GM23338 (cell line): Measurements from ENCODE around the gene GET4. TPM values are rescaled to one million over a fixed set of nuclear protein-coding genes. Genes with fewer than 3 reads are reported as not detected.

ENCODE experiments used
- ATAC-seq: fragments of 200-7000 bp; cut with Tn5 transposase; 3 replicates; pipeline ENCODE4 v1.9.1; 2020
- DNase-seq: peaks from one replicate; pipeline ENCODE4 v3.0.0-alpha.2; 2015; ENCODE audit warnings: low spot score
- H2AFZ ChIP-seq: fragments of 200-600 bp; sonication (generic); 2 replicates; pipeline ENCODE4 v1.8.0; 2016; ENCODE audit warnings: antibody characterized with exemption, mild to moderate bottlenecking, moderate library complexity
- H3F3A ChIP-seq: fragments of 200-600 bp; sonication (generic); replicated peaks from 2 replicates; pipeline ENCODE4 v1.8.0; 2017; ENCODE audit warnings: antibody characterized with exemption, mixed run types, low read depth
- H3K27ac ChIP-seq: fragments of 200-600 bp; sonication (generic); 2 replicates; pipeline ENCODE4 v1.6.1; 2016; ENCODE audit warnings: low read depth
- H3K27me3 ChIP-seq: fragments of 200-600 bp; sonication (generic); 2 replicates; pipeline ENCODE4 v1.8.0; 2016; ENCODE audit warnings: mild to moderate bottlenecking, mixed run types, moderate library complexity; ENCODE audit not compliant: insufficient read depth
- H3K36me3 ChIP-seq: fragments of 200-600 bp; sonication (generic); 2 replicates; pipeline ENCODE4 v1.8.0; 2016; ENCODE audit warnings: mild to moderate bottlenecking; ENCODE audit not compliant: insufficient read depth
- H3K4me1 ChIP-seq: fragments of 200-600 bp; sonication (generic); 2 replicates; pipeline ENCODE4 v1.8.0; 2016; ENCODE audit warnings: mild to moderate bottlenecking, moderate library complexity; ENCODE audit not compliant: insufficient read depth
- H3K4me2 ChIP-seq: fragments of 200-600 bp; sonication (generic); 2 replicates; pipeline ENCODE4 v1.7.1; 2017; ENCODE audit warnings: mixed run types
- H3K4me3 ChIP-seq: fragments of 200-600 bp; sonication (generic); 2 replicates; pipeline ENCODE4 v1.6.1; 2016; ENCODE audit warnings: mixed run types
- H3K79me2 ChIP-seq: fragments of 200-600 bp; sonication (generic); replicated peaks from 2 replicates; pipeline ENCODE4 v1.8.0; 2017; ENCODE audit warnings: mild to moderate bottlenecking; ENCODE audit not compliant: insufficient read depth
- H3K9me2 ChIP-seq: fragments of 200-600 bp; sonication (generic); 2 replicates; pipeline ENCODE4 v1.8.0; 2017; ENCODE audit not compliant: insufficient read depth
- H4K20me1 ChIP-seq: fragments of 200-600 bp; sonication (generic); replicated peaks from 2 replicates; pipeline ENCODE4 v1.8.0; 2017; ENCODE audit warnings: mild to moderate bottlenecking; ENCODE audit not compliant: insufficient read depth
- H3K27ac Mint-ChIP-seq: 2 replicates; pipeline ENCODE4 v1.8.0; 2020; ENCODE audit warnings: inconsistent platforms, mild to moderate bottlenecking, moderate library complexity, mixed read lengths
- H3K27me3 Mint-ChIP-seq: 3 replicates; pipeline ENCODE4 v1.8.0; 2022; ENCODE audit warnings: low read depth, mild to moderate bottlenecking, moderate library complexity, mixed read lengths, inconsistent platforms; ENCODE audit not compliant: insufficient read depth, poor library complexity
- H3K36me3 Mint-ChIP-seq: 3 replicates; pipeline ENCODE4 v1.8.0; 2021; ENCODE audit warnings: low read depth, mild to moderate bottlenecking, inconsistent platforms, moderate library complexity, mixed read lengths
- H3K4me1 Mint-ChIP-seq: 3 replicates; pipeline ENCODE4 v1.8.0; 2020; ENCODE audit warnings: mild to moderate bottlenecking, inconsistent platforms, mixed read lengths
- H3K4me3 Mint-ChIP-seq: 3 replicates; pipeline ENCODE4 v1.8.0; 2021; ENCODE audit warnings: moderate library complexity, mild to moderate bottlenecking, inconsistent platforms, mixed read lengths
- H3K9me3 Mint-ChIP-seq: 3 replicates; pipeline ENCODE4 v1.8.0; 2020; ENCODE audit warnings: moderate library complexity, mild to moderate bottlenecking, inconsistent platforms, mixed read lengths
- CREB1 ChIP-seq: fragments of 250-450 bp; sonication (Bioruptor Pico); IDR thresholded peaks from 2 replicates; pipeline ENCODE4 v1.5.0; 2020; ENCODE audit warnings: low read depth, mild to moderate bottlenecking, moderate library complexity
- CTCF ChIP-seq, 2 experiments: fragments of 200-600 bp in 1 of 2; sonication (generic) in 1 of 2; conservative IDR thresholded peaks; 2 replicates each; pipeline versions ENCODE4 v1.5.1 to v1.6.1; 2016 to 2017; ENCODE audit warnings: antibody characterized with exemption in 2 of 2, low read depth in 2 of 2, mild to moderate bottlenecking in 2 of 2, moderate library complexity in 1 of 2
- ETS1 ChIP-seq: IDR thresholded peaks from 2 replicates; pipeline ENCODE4 v1.6.1; 2016; ENCODE audit warnings: antibody characterized with exemption
- EZH2 ChIP-seq: fragments of 200-600 bp; sonication (generic); IDR thresholded peaks from one replicate; pipeline ENCODE4 v1.8.0; 2017; ENCODE audit warnings: antibody characterized with exemption, mild to moderate bottlenecking, low read depth; ENCODE audit not compliant: unreplicated experiment
- EZH2phosphoT487 ChIP-seq: fragments of 200-600 bp; sonication (generic); IDR thresholded peaks from one replicate; pipeline ENCODE4 v1.8.1; 2018; ENCODE audit warnings: antibody characterized with exemption; ENCODE audit not compliant: unreplicated experiment
- JUNB ChIP-seq: IDR thresholded peaks from one replicate; pipeline ENCODE4 v1.6.1; 2016; ENCODE audit warnings: antibody characterized with exemption; ENCODE audit not compliant: unreplicated experiment
- NANOG ChIP-seq: IDR thresholded peaks from 2 replicates; pipeline ENCODE4 v1.6.1; 2016; ENCODE audit warnings: antibody characterized with exemption, borderline replicate concordance
- POLR2AphosphoS5 ChIP-seq: IDR thresholded peaks from 2 replicates; pipeline ENCODE4 v1.6.1; 2016; ENCODE audit warnings: antibody characterized with exemption, low read depth
- REST ChIP-seq: IDR thresholded peaks from one replicate; pipeline ENCODE4 v1.6.1; 2018; ENCODE audit warnings: antibody characterized with exemption; ENCODE audit not compliant: unreplicated experiment
- STAT1 ChIP-seq: IDR thresholded peaks from one replicate; pipeline ENCODE4 v1.6.1; 2016; ENCODE audit warnings: antibody characterized with exemption; ENCODE audit not compliant: unreplicated experiment
- ZNF114 ChIP-seq: fragments of 250-450 bp; sonication (Bioruptor Pico); IDR thresholded peaks from 2 replicates; pipeline ENCODE4 v1.5.0; 2020; ENCODE audit warnings: mild to moderate bottlenecking, moderate library complexity
- ZNF331 ChIP-seq: fragments of 250-450 bp; sonication (Bioruptor Pico); IDR thresholded peaks from 2 replicates; pipeline ENCODE4 v1.5.0; 2020; ENCODE audit warnings: low read depth, mild to moderate bottlenecking, moderate library complexity
- ZNF462 ChIP-seq: fragments of 250-450 bp; sonication (Bioruptor Pico); IDR thresholded peaks from 2 replicates; pipeline ENCODE4 v1.5.0; 2020; ENCODE audit warnings: mild to moderate bottlenecking, moderate library complexity
- polyA plus RNA-seq: library from polyadenylated mRNA; unstranded; fragments of >200 nt; fragmentation: Nextera tagmentation; extraction: Ambion mirVana; gene quantifications from 2 replicates; pipeline ENCODE4 v1.2.1, GENCODE V29; 2016
- total RNA-seq: library from RNA; depleted of rRNA; stranded (reverse); fragments of >200 nt; shearing (Covaris generic); gene quantifications from 2 replicates; pipeline ENCODE4 v1.2.3, GENCODE V29; 2014

The GET4 gene
- total and polyA plus RNA-seq, 2 experiments from 2014 or later, result 48.0 to 79.1 TPM

GRCh38 chr7:897771-898376 is 21.5 kb downstream of the GET4 start:
- DNase-seq (no peak), ATAC-seq (no peak; the same call in 2 of the 3 replicates)
- H4K20me1 ChIP-seq, result no peaks in the 10 kb centered on the region
- Mint-ChIP-seq H3K4me1 (no peaks in the 10 kb centered on the region; the same call in 2 of the 3 replicates), H3K9me3 (no peaks in the 10 kb centered on the region; the same call in 2 of the 3 replicates), H3K27me3 (peaks cover 10% of the 10 kb centered on the region), H3K27ac (no peak overlapping the region), H3K4me3 (no peak overlapping the region), H3K36me3 (peaks cover 34% of the 10 kb centered on the region)
- H3K4me3 ChIP-seq, result no peak overlapping the region
- H3K27me3 ChIP-seq, result no peaks in the 10 kb centered on the region
- TF ChIP-seq REST (no peak), ZNF331 (no peak), CTCF (conservative IDR thresholded peaks at IDR 0.05; ENCODE audit: low read depth in 2 of 2) (no peak), JUNB (no peak), ZNF462 (no peak), EZH2 (no peak), POLR2AphosphoS5 (no peak; the same call in 1 of the 2 replicates), ZNF114 (CRISPR knock-in tag) (no peak), EZH2phosphoT487 (no peak), CREB1 (CRISPR knock-in tag) (no peak), STAT1 (no peak), NANOG (no peak), ETS1 (no peak)
- H3K36me3 ChIP-seq, result no peaks in the 10 kb centered on the region
- H3K4me1 ChIP-seq, result no peaks in the 10 kb centered on the region
- H3K27ac ChIP-seq, result no peak overlapping the region
- no peak overlapping the region for H3K4me2 ChIP-seq
- H3K79me2 ChIP-seq, result no peaks in the 10 kb centered on the region
- H2AFZ ChIP-seq, result no peak overlapping the region
- H3K9me2 ChIP-seq, result no peaks in the 10 kb centered on the region
- 0 out of 2 replicates have a peak, but pooled peaks cover 4% of the 10 kb centered on the region for H3F3A ChIP-seq
